Stimulated activated CD4-positive, alpha-beta T cell treated with anti-CD3 and anti-CD28 coated beads, TNF-alpha, amount 100 ng/mL, for 1 hour (primary cell): ENCODE results near the gene ADCYAP1.
"Not testable (repeated sequence)": the region's sequence is repeated elsewhere in the genome, so short reads cannot be mapped to it uniquely, and the experiment has no call there.

ENCODE experiments used
- DNase-seq, 3 donors: peaks; one replicate each; pipeline ENCODE4 v3.0.0-alpha.2; 2020; ENCODE audit warnings: low read depth in 3 of 3, low spot score in 1 of 3

The ADCYAP1 gene

DNA sequence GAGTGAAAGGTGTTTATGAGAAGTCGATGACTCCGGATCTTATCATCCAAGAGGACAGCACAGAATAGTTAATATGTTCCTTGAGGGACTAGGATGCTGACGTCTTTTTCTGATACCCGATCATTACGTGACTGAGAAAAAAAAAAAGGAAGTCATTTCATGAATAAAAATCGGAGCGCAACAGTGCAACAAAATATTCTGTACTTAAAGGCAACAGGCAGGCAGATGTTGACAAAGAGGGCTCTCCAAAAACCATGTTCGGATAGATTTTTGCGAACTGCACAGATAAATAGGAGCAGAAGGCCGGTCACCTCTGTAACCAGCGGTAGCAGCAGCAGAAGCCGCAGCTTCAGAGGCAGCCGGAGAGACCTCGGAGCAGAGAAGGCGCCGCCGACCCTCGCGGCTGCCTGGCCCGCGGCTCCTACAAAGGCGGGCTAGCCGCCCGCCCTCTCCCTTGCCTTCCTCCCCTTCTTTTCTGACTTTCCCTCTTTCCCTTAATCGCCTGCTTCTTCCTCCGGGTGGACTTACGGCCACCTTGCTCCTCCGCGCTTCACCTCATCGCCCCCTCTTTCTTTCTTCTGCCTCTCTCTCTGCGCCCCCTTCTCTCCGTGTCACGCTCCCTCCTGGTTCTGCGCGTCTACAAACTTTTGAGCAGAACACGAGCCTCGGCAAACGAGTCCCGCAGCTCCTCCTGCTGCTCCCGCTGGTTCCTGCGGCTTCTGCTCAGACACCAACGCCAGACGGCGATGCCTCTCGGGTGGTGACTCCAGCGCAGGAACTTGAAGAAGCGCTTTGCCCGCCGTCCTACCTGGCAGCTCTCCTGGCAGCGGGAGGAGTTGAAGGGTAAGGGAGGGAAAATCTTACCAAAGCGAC lies at the start of gene ADCYAP1:
Gene ADCYAP1 (plus strand): TSS at position 654 of the 873 bp plus-strand sequence. CDS start 516 bp downstream, outside the sequence.
- DNase-seq: no peak

DNA sequence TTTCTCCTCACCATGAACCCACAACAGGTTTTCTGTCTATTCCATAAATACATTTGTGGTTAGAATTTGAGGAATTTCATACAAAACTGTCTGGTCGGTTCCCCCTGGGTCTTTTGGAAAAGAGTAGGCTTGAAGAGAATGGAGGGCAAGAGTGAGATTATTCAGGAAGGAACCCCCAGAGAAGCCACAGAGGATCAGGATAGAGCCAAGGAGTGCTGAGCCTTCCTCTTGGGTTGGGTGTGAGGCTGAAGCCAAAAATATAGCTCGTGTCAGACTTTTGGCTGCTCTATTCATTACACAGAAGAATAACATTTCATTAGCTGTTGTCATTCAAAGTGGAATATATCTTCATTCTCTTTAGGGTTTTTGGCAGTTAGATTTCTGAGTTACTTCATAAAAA lies 46.7 kb upstream of the ADCYAP1 start:
- no peak for DNase-seq

DNA sequence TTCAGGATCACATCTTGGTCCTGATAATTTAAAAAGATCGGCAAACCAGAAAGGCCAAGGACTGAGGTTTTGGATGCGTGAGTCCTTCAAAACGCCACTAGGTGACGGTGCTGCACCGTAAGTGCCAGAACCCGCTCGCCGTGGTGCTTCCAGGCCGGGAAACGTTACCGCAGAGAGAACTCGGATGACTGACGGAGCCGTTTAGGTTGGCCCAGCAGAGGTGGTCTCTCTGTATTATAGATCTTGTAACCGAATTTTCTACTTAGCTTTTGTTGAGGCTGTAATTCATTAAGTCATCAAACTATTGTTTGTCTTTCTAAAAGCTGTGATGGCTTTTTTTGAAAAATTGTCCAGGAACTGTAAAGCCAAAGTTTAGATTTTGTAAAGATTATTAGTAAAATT lies 39.8 kb upstream of the ADCYAP1 start:
- peak; percentile 4 to 45 (median 15) for DNase-seq

DNA sequence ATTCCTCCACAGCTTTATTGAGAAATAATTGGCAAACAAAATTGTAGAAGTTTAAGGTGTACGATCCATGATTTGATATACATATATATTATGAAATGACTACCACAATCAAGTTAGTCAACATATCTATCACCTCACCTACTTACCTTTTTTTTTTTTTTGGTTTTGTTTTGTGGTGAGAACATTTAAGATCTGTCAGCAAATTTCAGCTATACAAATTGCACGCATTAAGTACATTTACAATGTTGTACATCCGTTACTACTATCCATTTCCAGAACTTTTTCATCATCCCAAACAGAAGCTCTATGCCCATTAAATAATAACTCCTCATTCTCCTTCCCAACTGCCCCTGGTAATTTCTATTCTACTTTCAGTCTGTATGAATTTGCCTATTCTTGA lies 37.4 kb upstream of the ADCYAP1 start:
- no peak for DNase-seq

DNA sequence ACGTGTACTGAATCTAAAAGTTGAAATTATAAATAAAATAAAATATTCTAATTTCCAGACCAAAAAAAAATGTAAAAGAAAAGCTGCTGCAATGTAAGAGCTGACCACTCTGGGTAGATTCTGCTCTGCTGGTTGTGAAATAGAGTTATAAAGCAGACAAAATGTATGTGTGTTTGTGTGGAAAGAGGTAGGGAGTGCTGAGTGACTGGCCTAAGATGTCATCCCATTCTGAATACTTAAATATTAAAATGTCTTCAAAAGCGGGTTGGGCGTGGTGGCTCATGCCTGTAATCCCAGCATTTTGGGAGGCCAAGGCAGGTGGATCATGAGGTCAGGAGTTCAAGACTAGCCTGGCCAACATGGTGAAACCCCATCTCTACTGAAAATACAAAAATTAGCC lies 31.2 kb upstream of the ADCYAP1 start:
- not testable (repeated sequence) for DNase-seq

DNA sequence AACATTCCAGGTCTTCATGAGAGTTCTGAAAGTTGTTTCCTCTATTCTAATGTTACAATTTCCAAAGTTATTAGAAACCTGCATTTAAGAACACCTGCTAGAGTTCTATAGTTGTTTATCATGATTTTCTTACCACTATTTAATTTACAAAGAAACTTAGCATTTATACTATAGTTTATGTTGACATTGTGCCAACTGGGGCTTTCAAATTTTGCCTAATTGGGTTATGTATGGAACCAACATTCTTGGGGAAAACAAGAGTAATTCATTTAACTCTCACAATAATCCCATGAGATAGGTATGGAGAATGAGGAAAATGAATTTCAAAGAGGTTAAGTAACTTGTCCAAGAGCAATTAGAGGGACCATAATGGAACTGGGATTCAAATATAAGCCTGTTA lies 28.8 kb upstream of the ADCYAP1 start:
- DNase-seq: no peak

DNA sequence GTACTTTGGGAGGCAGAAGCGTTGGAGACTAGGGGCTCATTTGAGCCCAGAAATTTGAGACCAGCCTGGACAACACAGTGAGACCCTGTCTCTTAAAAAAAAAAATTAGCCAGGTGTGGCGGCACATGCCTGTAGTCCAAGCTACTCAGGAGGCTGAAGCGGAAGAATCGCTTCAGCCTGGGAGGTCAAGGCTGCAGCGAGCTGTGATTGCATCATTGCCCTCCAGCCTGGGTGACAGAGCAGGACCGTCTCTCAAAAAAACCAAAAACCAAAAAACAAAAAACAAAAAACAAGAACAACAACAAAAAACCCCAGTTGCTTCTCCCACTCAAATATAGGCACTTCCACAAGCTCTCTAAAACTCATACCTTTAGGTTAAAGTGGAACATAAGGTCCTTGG lies 27.4 kb upstream of the ADCYAP1 start:
- no peak for DNase-seq

DNA sequence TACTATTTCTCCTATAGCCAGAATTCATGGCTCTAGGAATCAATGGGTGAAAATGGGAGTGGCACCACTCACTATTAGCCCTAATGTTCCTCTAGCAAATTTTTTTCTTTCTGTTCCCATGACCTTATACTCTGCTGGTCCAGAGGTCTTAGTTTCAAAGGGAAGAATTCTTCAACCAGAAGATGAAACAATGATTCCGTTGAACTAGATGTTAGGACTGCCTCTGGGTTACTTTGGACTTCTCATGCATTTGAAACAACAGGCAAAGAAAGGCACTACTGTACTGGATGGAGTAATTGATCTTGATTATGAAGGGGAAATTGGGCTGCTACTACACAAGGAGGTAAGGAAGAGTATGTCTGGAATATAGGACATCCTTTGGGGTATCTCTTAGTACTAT lies 18.6 kb upstream of the ADCYAP1 start:
- DNase-seq: no peak

DNA sequence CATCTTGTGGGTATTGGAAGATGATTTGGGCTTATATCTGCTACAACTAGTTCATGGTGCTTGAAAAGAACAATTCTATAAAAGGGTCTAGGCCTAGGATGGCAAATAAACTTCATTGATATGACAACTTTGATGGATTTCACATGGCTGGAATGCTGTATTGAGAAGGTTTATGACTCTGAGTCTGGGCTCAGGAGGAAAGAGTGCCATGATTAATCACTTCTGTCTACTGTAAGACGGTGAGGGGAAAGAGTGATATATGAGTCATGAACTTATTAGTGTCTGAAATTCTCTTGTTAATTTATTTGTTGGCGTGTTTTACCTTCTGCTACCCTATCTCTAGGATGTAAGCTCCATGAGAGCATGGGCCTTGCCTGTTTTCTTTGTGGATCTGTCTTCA lies 17.0 kb upstream of the ADCYAP1 start:
- DNase-seq: no peak

DNA sequence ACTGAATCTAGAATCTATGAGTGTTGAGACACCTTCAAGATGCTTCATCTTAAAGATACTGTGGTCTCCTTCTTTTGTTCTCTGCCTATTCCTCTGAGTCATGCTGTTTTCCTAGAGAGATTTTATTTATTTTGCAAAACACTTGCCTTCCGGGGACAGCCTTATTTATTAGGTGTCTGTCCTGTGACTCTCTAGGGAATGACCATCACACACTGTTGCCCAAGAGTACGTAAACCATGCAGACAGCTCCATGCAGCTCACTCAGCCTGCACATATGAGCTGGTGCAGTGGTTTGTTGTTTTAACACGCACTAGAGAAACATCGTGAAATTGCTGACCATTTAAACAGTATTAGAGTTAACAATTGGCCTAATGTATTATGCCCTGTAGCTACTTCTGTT lies 12.4 kb upstream of the ADCYAP1 start:
- no peak for DNase-seq

DNA sequence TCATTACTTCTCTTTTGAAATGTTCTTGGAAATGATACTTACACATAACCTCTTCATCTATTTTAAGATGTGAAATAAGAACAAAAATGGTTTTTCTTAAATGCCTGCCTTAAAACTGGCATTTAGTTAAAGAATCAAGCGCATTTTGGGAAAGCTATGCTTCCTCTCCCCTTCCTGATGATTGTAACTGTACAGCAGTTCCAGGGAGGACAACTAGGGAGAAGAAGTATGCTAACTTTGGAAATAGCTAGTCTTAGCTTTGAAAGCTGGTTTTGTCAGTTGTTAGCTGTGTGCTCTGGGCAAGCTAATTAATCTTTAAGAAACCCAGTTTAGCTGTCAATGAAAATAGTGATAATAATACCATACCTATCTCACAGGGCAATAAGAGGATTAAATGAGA lies 8.4 kb upstream of the ADCYAP1 start:
- DNase-seq: no peak

DNA sequence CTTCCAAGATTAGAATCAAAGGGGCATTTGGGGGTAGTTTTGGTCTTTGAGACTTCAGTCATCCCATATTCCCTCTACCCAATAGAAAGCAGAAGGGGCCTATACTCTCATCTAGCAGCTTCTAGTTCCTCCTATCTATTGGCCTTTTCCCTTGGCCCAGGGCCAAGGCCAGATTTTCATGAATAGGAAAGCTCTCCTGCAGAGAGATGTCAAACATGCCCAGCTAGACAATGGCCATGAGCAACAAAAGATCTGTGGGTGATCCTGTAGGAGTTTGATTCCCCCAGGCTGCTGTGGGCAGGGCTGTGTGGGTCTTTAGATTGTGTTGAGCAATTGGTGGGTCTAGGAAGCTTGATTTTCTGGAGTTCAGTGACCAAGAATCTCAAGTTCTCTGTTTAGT lies 2.9 kb upstream of the ADCYAP1 start:
- DNase-seq: no peak

DNA sequence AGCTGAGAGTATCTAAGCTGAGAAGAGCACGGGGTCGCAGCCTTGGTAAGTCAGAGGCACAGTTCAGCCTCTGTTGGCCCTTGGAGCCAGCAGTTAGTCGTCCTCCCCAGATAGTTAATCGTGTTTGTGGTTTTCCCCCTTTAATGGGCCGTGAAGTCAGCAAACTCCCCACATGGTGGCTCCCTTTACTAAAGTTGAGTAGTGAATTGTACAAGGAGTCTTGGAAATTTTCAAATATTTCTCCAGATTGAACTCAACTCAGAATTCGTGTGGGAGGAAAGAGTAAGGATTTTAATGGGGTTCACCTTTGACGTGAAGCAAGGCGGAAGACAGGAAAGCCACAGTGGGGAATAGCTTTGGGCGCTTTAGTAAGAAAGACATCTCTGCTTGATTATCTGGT lies 2.4 kb upstream of the ADCYAP1 start:
- no peak for DNase-seq

DNA sequence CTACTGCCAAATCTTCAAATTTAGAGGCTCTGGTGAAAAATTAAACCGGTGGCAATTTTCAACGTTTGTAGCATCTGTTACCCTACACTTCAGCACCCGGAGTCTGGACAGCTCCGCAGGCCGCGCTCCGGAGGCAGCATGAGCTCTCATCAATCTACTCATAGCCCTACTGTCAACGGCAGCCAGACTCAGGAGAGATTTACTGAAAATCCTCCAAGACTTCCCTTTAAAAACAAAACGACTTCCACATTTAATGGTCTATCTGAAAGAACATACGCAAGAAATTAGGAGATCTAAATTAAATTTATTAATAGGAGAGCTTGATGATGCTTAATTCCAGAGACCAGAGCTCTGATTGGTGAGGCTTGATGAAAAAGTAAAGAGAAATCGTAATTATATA lies 970 bp upstream of the ADCYAP1 start:
- peak in 1 of 3 donors; percentile 19 for DNase-seq

DNA sequence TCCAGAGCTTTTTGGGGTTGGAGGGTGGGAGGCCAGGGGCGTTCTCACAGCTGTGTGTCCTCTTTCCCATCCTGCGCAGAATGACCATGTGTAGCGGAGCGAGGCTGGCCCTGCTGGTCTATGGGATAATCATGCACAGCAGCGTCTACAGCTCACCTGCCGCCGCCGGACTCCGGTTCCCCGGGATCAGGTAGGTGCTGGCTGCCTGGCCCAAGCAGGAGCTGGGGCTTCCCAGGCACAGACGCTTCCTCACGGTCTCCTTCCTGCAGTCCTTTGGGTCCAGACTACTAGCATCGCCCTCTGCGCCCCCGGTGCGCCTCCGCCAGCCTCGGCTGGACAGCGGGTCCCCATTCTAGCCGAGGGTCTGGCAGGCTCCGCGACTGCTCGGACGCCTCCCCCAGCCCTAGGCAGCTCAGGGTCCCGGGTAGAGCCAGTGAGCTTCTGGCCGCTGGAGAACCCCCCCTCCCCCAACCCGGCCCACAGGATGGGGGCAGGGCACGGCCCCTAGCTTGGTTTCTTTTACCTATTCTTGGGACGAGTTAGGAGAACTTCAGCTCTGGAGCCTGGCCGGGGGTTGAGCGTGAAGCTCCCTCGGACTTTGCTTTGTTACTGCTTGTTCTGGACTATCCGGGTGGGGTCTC lies 756 bp downstream of the ADCYAP1 start:
- DNase-seq: no peak

DNA sequence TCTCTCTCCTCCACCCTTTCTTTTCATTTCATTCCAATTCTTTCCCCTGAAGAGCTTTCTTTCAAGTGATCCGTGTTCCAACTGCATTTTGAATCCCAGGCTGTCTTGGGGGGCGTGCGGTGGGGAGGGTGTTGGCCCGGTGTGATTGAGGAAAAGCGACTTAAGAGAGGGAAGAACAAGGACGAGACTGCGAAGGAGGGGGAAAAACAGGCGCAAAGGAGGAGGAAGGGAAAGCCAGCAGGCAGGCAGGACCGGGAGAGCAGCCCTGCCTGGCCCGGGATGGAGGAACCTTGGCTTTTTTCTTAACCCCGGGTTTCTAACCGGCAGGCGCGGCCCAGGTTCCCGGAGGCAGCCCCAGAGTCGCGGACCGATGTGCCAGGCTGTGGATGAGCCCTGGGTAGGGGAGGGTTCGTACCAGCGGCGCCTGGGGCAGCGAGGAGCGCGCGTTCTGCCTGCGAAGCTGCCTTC lies 1.3 kb downstream of the ADCYAP1 start:
- DNase-seq: no peak

DNA sequence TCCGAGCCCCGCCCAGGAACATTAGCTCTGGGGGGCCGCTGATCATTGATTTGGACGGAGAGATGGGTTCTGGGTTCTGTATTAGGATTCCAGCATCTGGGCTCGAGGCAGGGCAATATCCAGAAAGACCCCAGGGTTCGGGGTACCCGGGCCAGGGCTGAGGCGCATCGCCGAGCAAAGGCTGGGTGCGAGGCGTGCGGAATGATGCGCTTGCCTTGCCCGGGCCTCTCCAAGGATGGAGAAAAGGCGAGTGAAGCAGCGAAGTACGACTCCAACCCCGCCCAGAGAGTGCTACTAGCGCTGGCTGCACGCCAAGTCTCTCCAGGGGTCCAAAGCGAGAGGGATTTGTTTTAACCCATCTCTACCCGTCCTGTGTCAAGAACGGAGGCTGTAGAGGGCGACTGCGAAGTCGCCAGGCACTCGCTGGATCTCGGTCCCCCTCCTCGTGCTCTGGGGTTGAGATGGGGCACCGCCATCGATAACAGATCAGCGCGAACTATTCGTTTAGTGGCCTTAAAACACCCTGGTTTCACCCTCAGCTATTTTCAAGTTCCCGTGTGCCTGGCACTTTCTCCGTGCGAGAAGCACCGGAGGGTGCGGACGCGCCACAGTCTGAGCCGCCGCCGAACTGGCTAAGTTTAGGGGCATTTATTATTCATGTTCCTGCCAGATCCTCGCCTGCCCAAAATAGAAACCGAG lies 1.9 kb downstream of the ADCYAP1 start:
- no peak for DNase-seq

DNA sequence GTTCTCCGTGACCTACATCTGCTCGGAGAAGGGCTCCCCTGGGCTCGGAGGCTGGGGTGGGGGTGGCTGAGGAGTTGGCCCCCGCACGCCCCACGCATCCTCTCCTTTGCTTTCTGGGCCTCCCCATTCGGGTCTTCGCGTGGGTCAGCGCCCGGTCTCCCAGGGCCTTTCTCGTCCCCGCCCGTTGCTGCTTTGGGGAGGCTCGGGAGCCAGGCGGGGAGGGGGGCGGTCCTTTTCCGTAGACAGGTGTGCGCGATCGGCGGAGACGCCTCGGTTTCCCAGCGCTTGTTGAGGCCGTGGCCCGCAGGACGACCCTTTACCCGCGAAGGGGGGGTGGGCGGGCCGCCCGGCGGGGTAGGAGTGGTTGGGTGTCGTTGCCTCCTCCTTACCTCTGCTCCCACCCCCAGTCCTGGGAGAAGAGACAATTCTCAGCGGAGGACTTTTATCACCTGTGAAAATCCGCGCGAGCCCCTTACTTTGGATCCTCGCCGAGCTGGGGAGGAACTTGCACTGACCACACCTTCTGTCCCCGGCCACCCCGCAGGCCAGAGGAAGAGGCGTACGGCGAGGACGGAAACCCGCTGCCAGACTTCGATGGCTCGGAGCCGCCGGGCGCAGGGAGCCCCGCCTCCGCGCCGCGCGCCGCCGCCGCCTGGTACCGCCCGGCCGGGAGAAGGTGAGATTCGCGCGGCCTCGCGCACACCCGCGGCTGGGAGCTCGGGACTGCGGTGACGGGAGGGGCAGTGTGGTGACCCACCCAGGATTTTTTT lies 2.6 kb downstream of the ADCYAP1 start:
- no peak for DNase-seq

DNA sequence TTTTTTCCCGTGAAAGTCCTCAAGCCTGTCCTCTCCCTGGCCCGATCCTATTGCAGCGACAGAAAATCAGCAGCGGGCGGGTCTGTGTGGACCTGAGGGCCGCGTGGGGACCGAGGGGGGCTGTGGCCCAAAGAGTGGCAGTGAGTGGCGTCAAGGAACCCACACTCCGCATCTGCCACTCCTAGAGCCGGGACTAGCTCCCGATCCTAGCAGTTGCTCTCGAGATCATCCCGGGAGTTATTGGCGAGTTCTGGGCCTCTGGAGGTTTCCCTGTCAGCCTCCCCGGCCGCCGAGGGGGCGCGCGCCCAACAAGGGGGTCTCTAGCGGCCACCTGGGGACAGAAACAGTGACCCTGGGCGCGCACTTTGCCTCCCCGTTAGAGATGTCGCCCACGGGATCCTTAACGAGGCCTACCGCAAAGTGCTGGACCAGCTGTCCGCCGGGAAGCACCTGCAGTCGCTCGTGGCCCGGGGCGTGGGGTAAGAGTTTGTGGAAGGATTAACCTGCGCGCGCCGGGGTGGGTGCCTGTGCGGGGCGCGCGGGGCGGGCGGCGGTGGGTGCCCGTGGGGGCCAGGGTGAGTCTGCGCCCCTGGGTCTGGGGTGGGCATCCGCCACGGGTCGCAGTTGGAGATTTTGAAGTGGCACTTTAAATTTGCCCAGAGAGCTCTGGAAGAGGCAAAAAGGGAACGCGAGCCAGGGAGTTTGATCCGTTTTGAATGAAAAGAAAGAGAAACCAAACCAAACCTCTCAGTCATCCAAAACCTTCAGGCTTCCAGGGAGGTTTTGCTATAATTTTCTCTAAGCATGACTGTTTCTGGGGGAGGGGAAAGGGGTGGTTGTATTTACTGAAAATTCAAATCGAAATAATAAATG lies 3.5 kb downstream of the ADCYAP1 start:
- DNase-seq: no peak
